Uterus (tissue), 2 donors: Measurements from ENCODE around the gene TBXT.

Experiments
- POLR2A ChIP-seq, 2 donors: fragments of 450-650 bp; IDR thresholded peaks; one replicate each; pipeline ENCODE4 v1.6.1; 2016; ENCODE audit warnings: antibody characterized with exemption in 2 of 2, mild to moderate bottlenecking in 1 of 2, moderate library complexity in 1 of 2
- TF ChIP-seq, protein P1 (sequence below), 4 experiments: fragments of 200-600 bp in 2 of 4; fragments of 450-650 bp in 2 of 4; sonication (generic) in 2 of 4; IDR thresholded peaks; one replicate each; pipeline ENCODE4 v1.5.1; 2016 to 2019; ENCODE audit warnings: antibody characterized with exemption in 4 of 4, mild to moderate bottlenecking in 2 of 4, moderate library complexity in 1 of 4

DNA sequence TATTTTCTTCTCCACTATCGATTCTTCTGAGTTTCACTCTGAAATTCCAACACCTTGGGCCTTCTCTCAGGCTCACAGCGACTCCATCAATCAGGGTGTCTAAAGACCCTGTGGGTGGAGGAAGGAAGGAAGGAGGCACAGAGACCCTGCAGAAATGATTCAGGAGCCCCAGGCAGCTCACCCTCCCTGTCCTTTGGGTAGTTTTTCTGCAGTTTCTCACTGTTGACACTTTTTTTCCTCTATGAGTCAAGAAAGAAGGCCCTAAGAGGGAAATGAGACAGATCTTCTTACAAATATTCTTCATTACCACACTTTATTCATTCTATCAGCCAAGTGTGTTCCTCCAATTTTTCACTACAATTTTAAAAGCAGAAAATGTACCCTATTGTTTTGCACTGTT lies 34.2 kb upstream of the TBXT start:
- no peak for TF ChIP-seq POLR2A (IDR thresholded peaks at IDR 0.05)
- TF ChIP-seq, protein P1, sequence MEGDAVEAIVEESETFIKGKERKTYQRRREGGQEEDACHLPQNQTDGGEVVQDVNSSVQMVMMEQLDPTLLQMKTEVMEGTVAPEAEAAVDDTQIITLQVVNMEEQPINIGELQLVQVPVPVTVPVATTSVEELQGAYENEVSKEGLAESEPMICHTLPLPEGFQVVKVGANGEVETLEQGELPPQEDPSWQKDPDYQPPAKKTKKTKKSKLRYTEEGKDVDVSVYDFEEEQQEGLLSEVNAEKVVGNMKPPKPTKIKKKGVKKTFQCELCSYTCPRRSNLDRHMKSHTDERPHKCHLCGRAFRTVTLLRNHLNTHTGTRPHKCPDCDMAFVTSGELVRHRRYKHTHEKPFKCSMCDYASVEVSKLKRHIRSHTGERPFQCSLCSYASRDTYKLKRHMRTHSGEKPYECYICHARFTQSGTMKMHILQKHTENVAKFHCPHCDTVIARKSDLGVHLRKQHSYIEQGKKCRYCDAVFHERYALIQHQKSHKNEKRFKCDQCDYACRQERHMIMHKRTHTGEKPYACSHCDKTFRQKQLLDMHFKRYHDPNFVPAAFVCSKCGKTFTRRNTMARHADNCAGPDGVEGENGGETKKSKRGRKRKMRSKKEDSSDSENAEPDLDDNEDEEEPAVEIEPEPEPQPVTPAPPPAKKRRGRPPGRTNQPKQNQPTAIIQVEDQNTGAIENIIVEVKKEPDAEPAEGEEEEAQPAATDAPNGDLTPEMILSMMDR (IDR thresholded peaks at IDR 0.05): no peak
